CD4-positive, alpha-beta T cell treated with Interferon alpha-2 for 1 hour (primary cell): ENCODE results near the gene CAMTA1.

ENCODE experiments used
- DNase-seq, 2 donors: peaks; one replicate each; pipeline ENCODE4 v3.0.0-alpha.2; 2020 to 2022

The CAMTA1 gene

GRCh38 chr1:7641587-7642417, 856.5 kb downstream of the CAMTA1 start:
- DNase-seq, result no peak

DNA sequence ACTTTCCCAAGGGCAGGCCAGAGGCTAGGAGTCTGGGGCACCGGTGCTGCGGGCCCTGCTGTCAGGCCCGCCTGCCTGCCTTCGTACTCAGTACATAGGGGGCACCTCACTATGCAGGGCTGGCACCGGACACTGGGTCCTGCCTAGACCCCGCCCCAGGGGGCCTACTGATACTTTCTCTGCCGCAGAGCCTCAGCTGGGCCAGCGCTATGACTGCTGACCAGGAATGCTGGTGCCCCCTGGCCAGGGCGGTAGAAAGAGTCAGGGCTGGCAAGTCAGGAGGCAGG, 857.1 kb downstream of the CAMTA1 start:
- no peak for DNase-seq

DNA sequence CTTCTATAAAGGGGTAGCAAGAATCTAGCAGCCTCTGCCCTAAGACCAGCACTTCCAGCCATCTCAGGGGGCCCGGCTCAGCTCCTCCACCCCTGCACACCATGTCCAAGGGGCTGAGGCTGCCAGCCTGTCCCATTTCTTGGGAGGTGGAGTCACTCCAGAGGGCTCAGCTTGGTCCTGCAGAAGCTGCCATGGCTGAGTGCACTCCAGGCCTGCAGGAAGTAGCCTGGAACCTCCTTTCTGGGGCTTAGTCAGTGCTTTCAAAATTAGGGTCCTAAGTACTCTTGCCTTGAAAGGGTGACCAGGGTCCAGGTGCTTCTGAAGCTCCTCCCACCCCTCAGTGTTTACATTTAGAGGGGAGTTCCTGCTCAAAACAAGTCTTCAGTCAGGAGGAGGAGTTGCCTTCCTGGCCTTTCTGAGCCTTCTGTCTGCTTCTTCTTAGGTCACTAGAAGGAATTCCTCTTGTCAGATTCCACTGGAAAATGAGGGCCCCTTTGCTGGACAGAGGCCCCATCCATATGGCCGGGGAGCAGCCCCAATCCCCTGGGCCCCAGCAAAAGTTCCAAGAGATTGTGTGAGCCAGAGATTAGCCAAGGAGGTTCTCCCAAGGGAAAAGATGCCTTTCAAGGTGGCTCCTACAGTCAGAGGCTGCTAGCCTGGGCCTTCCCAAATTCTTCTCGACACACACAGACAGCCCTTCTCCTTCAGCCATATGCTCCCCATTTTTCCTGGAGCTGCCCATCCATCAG, 857.7 kb downstream of the CAMTA1 start:
- DNase-seq, result no peak

DNA sequence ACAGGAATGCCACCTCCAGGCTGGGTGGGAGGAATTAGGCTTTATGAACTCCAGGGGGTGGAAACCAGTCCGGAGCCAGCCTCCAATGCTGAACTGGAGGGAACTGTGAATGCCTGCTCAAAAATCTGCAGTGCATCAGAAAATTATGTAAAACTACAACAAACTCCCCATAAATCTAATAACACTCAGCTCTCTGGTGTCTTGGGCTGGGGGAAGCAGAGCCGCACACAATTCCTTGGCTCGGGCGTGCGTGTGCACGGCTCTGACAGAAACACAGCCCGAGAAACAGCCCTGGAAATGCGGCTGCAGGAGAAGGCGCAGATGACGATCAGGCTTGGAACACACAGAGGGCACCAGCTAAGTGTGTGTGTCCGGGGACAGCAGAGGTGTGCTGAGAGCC, 858.3 kb downstream of the CAMTA1 start:
- no peak for DNase-seq

GRCh38 chr1:7644086-7644485, 858.8 kb downstream of the CAMTA1 start:
- no peak for DNase-seq

- no peak for DNase-seq
These were observed 859.9 kb downstream of the CAMTA1 start for GRCh38 chr1:7644961-7645750.

GRCh38 chr1:7645751-7646048, 860.4 kb downstream of the CAMTA1 start:
- DNase-seq, result no peak

GRCh38 chr1:7646164-7646563, 860.9 kb downstream of the CAMTA1 start:
- no peak for DNase-seq

GRCh38 chr1:7646981-7647901, 862.0 kb downstream of the CAMTA1 start:
- DNase-seq, result peak; percentile 33 to 60

DNA sequence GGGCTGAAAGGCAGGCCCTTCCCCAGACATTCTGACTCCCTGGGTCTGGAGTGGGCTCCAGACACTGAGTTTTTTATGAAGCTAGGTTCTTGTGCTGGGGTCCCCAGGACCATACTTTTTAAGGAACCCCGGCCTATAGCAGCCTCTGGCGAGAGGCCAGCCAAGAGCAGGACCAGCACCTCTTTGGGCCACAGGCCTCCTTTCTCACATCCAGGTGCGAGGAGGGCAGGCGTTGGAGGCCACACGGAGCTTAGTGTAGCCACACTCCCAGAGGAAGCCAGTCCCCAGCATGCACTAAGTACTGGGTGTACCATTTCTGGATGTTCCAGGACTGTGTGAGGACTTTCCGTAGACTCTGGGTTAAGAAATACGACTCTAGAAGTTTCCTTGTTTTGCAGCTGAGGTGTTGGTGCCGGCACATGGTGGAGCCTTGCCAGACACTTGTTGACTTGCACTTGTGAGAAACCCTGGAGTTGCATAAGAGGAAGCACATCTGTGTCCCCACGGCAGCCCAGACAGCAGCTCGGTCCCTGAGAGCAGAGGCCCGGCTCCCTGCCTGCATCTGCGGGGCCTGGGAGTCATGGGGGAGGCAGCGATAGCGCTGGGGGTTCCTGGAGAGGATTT, 863.6 kb downstream of the CAMTA1 start:
- DNase-seq, result no peak

DNA sequence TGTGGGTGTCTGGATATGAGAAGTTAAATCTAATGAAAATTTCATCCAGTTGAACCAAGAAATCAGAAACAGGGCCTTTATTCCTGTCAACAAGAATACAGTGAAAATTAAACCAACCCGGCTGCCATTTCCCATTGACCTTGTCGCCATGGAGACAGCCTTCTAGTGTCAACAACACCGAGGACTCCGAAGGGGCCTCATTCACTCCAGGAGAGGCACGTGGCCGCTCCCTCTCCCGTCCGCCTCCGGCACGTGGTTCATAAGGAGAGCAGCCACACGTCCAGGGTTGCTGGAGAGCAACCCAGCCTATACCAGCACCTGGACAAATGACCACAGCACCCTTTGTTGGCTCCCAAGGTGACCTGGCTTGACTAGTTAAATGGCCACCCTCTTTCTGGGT, 865.5 kb downstream of the CAMTA1 start:
- DNase-seq, result no peak

GRCh38 chr1:7651203-7651602, 865.9 kb downstream of the CAMTA1 start:
- no peak for DNase-seq

DNA sequence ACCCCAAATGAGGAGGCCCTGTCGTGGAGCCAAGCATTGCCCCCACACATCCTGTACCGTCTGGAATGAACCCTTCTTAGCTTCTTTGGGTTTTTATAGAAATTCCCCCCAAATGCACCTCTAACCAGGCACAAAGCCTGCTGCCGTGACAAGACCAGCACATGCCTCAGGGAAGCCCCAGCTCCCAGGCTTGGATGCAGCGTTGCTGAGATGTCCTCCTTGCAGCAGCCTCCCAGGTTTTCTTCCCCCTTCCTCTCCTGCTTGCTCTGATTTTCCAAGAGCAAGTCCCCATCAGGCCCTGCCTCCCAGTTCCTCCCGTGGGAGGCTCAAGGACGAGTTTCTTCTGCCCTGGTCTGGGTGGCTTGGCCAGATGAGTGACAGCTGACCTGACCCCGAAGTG, 866.8 kb downstream of the CAMTA1 start:
- no peak for DNase-seq

DNA sequence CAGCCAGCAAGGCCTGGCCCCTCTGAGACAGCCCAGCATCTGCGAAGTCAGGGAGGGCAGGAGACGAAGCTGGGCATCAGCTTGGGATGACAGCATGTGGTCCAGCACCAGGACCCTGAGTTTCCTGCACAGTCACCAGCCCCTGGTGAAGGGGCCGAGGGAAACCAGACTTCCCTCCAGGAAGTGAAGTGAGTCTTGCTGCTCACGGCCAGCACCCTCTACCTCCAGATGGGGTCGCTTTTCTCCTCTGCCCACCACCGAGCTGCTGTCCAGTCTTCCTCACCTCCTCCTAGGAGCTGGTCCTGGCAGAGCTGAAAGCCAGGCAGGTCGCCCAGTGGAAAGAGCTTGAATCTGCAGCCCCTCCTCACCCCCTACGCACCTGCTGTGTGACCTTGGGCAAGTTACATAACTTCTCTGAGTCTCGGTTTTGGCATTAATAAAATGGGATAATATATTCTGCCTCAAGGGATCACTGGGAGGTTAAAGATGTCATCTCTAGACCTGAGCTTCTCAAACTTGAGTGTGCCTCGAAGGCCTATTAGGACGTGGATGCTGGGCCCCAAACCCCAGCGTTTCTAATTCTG, 867.4 kb downstream of the CAMTA1 start:
- DNase-seq, result no peak

GRCh38 chr1:7654725-7655124, 869.5 kb downstream of the CAMTA1 start:
- no peak for DNase-seq

DNA sequence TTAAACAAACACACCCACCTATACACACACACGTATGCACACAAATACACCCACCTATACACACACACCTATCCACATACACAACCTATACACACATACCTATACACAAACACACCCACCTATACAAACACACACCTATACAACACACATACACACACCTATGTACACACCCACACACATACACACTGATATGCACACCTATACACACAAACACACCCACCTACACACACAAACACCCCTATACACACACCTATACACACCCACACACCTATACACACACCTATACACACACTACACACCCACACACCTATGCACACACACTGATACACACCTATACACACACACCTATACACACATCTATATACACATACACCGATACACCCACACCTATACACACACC, 870.1 kb downstream of the CAMTA1 start:
- no peak for DNase-seq

DNA sequence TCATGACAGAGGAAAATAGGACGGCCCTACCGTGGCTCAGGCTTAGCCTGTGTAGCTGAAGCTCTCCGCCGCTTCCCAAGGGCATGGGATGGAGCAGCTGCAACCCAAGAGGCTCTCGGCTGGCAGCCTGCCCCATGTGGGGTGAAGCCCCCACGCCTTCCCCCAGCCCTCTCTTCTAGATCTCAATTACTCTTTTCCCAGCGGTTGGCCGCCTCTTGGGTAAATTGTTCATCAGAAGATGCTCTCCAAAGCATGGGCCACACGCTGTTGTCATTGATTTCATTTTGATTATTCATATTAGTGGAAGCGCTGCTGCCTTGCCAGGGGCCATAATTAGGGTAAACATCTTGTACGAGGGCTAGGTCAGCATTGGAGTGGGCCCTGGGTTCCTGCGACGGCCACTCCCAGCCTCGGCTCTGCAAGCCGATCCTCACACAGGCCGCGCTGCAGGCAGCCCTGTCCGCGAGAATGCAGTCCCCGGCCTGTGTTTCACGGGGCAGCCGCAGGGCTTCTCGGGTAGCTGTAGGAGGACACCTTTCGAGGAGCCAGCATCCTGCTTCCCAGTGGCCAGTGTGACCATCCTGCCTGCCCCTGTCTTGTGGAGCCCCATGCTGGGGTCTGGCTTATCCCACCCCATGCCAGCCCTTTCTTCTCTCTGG, 871.4 kb downstream of the CAMTA1 start:
- no peak for DNase-seq

- DNase-seq, result no peak
These were observed 872.2 kb downstream of the CAMTA1 start for GRCh38 chr1:7657287-7658016.

GRCh38 chr1:7658099-7658498, 872.8 kb downstream of the CAMTA1 start:
- DNase-seq, result no peak

DNA sequence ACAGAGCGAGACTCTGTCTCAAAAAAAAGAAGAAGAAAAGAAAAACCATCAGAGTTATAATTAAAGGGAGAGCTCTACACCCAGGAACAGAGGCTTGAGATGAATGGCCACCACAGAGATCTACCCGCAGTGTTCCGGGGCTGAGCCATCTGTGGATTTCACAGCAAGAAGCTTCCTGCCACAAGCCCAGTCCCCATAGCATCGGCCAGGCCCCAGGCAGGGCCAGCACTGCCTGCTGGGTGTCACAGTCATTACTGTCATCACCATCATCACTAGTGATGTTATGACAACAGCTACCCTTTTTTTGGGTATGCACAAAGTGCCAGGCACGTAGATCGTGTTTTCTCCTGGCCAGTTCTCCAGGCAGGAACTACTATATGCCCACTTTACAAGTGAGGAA, 874.3 kb downstream of the CAMTA1 start:
- DNase-seq, result no peak
